WTC11 (cell line): ENCODE results near the gene CUL9. TPM values are rescaled to one million over a fixed set of nuclear protein-coding genes. Genes with fewer than 3 reads are reported as not detected.

Experiments used
- ATAC-seq: fragments of 200-7000 bp; cut with Tn5 transposase; 2 replicates; pipeline ENCODE4 v1.10.0; 2021; ENCODE audit warnings: mild to moderate bottlenecking, moderate library complexity
- CTCF ChIA-PET: fragments of 300-600 bp; sonication (Branson Sonifier 250); formaldehyde crosslinking; loops from one replicate; lab custom pipeline; 2021; ENCODE audit warnings: antibody characterized with exemption; lab: Charles Lee
- POLR2A ChIA-PET: fragments of 350-600 bp; sonication (Branson Sonifier 250); formaldehyde crosslinking; loops from one replicate; lab custom pipeline; 2021; ENCODE audit warnings: antibody characterized with exemption; lab: Charles Lee
- DNase-seq: peaks from one replicate; pipeline ENCODE4 v3.0.0; 2021; ENCODE audit warnings: low spot score
- H3K27ac Mint-ChIP-seq: 2 replicates; pipeline ENCODE4 v1.8.0; 2021; ENCODE audit warnings: mixed read lengths
- H3K27me3 Mint-ChIP-seq: 2 replicates; pipeline ENCODE4 v1.8.0; 2021; ENCODE audit warnings: low read depth, mild to moderate bottlenecking, moderate library complexity, mixed read lengths
- H3K36me3 Mint-ChIP-seq: 2 replicates; pipeline ENCODE4 v1.8.0; 2021; ENCODE audit warnings: mixed read lengths
- H3K4me1 Mint-ChIP-seq: 2 replicates; pipeline ENCODE4 v1.8.0; 2022; ENCODE audit warnings: mixed read lengths
- H3K4me3 Mint-ChIP-seq: 2 replicates; pipeline ENCODE4 v1.8.0; 2021; ENCODE audit warnings: mild to moderate bottlenecking, moderate library complexity, mixed read lengths
- H3K9me3 Mint-ChIP-seq: 2 replicates; pipeline ENCODE4 v1.8.0; 2021; ENCODE audit warnings: mixed read lengths
- ATF2 ChIP-seq: sonication (generic); formaldehyde crosslinking; IDR thresholded peaks from 2 replicates; pipeline ENCODE4 v1.8.1; 2022; ENCODE audit warnings: low read depth, missing genetic modification reagents, borderline replicate concordance
- CDX4 ChIP-seq: fragments of 250-450 bp; sonication (Bioruptor Pico); IDR thresholded peaks from 2 replicates; pipeline ENCODE4 v1.9.0; 2021; ENCODE audit warnings: moderate library complexity, mild to moderate bottlenecking, inconsistent platforms, borderline replicate concordance
- CREB1 ChIP-seq: sonication (generic); formaldehyde crosslinking; IDR thresholded peaks from 2 replicates; pipeline ENCODE4 v1.8.0; 2023; ENCODE audit warnings: mild to moderate bottlenecking, missing genetic modification reagents
- CREM ChIP-seq: sonication (generic); formaldehyde crosslinking; IDR thresholded peaks from 2 replicates; pipeline ENCODE4 v1.8.1; 2022; ENCODE audit warnings: mild to moderate bottlenecking, missing genetic modification reagents, moderate library complexity
- E2F5 ChIP-seq: sonication (generic); formaldehyde crosslinking; IDR thresholded peaks from 2 replicates; pipeline ENCODE4 v1.8.1; 2022; ENCODE audit warnings: mild to moderate bottlenecking, moderate library complexity, missing genetic modification reagents
- FOXP1 ChIP-seq: sonication (generic); formaldehyde crosslinking; IDR thresholded peaks from 2 replicates; pipeline ENCODE4 v1.8.0; 2022; ENCODE audit warnings: missing genetic modification reagents, mild to moderate bottlenecking, moderate library complexity, borderline replicate concordance
- GTF2I ChIP-seq: fragments of 250-450 bp; sonication (Bioruptor Pico); conservative IDR thresholded peaks from 2 replicates; pipeline ENCODE4 v1.4.0; 2021; ENCODE audit warnings: mild to moderate bottlenecking
- HMGA2 ChIP-seq: fragments of 250-450 bp; sonication (Bioruptor Pico); IDR thresholded peaks from 2 replicates; pipeline ENCODE4 v1.4.0; 2021; ENCODE audit warnings: mild to moderate bottlenecking, moderate library complexity
- HMGXB4 ChIP-seq: sonication (generic); formaldehyde crosslinking; IDR thresholded peaks from 2 replicates; pipeline ENCODE4 v1.8.1; 2023; ENCODE audit warnings: mild to moderate bottlenecking, moderate library complexity, missing genetic modification reagents
- MAX ChIP-seq: sonication (generic); formaldehyde crosslinking; IDR thresholded peaks from 2 replicates; pipeline ENCODE4 v1.8.0; 2022; ENCODE audit warnings: mild to moderate bottlenecking, missing genetic modification reagents
- MLX ChIP-seq: sonication (generic); formaldehyde crosslinking; IDR thresholded peaks from 2 replicates; pipeline ENCODE4 v1.8.1; 2023; ENCODE audit warnings: mild to moderate bottlenecking, missing genetic modification reagents, moderate library complexity
- NFE2L1 ChIP-seq: sonication (generic); formaldehyde crosslinking; IDR thresholded peaks from 2 replicates; pipeline ENCODE4 v1.8.1; 2023; ENCODE audit warnings: missing genetic modification reagents
- PRDM15 ChIP-seq: sonication (generic); formaldehyde crosslinking; IDR thresholded peaks from 2 replicates; pipeline ENCODE4 v1.8.0; 2022; ENCODE audit warnings: missing genetic modification reagents
- SMAD3 ChIP-seq: sonication (generic); formaldehyde crosslinking; IDR thresholded peaks from 2 replicates; pipeline ENCODE4 v1.8.0; 2022; ENCODE audit warnings: missing genetic modification reagents, mild to moderate bottlenecking, borderline replicate concordance
- TEAD4 ChIP-seq: sonication (generic); formaldehyde crosslinking; IDR thresholded peaks from 2 replicates; pipeline ENCODE4 v1.8.0; 2022; ENCODE audit warnings: mild to moderate bottlenecking, missing genetic modification reagents
- ZBTB43 ChIP-seq: sonication (generic); formaldehyde crosslinking; IDR thresholded peaks from 2 replicates; pipeline ENCODE4 v1.8.1; 2023; ENCODE audit warnings: mild to moderate bottlenecking, missing genetic modification reagents
- ZNF263 ChIP-seq: sonication (generic); formaldehyde crosslinking; IDR thresholded peaks from 2 replicates; pipeline ENCODE4 v1.8.1; 2022; ENCODE audit warnings: low read depth, mild to moderate bottlenecking, moderate library complexity, missing genetic modification reagents
- total RNA-seq: library from RNA; stranded (reverse); gene quantifications from 3 replicates; pipeline ENCODE4 v1.2.3, GENCODE V29; 2021

The CUL9 gene
- total RNA-seq, 1 experiment from 2014 or later = 15.2 TPM

GRCh38 chr6:43146709-43147688 lies 35.0 kb upstream of the CUL9 start:
- H3K27ac Mint-ChIP-seq = no peak overlapping the region
- ATAC-seq (no peak), DNase-seq (no peak)
- ChIA-PET POLR2A (interaction anchor here (0.6 to 1.1 kb wide), 2 partner anchors 23 to 237 kb away, joined by 4 to 7 read pairs; no protein-coding TSS in a partner anchor), CTCF (interaction anchor here (0.7 to 1.0 kb wide), 2 partner anchors 209 to 362 kb away, joined by 3 read pairs; no protein-coding TSS in a partner anchor)
- H3K4me1 Mint-ChIP-seq = peaks cover 10% of the 10 kb centered on the region
- H3K36me3 Mint-ChIP-seq = peaks cover 16% of the 10 kb centered on the region
- H3K27me3 Mint-ChIP-seq = no peaks in the 10 kb centered on the region; the same call in 1 of the 2 replicates
- no peak for TF ChIP-seq ZNF263 (CRISPR knock-in tag)
- TF ChIP-seq NFE2L1 (CRISPR knock-in tag) = no peak
- TF ChIP-seq E2F5 (CRISPR knock-in tag) = no peak
- TF ChIP-seq MAX (CRISPR knock-in tag) = no peak
- TF ChIP-seq GTF2I (CRISPR knock-in tag) = no peak
- TF ChIP-seq SMAD3 = no peak
- TF ChIP-seq HMGA2 = no peak
- TF ChIP-seq CREB1 (CRISPR knock-in tag) = no peak
- no peak for TF ChIP-seq ATF2 (CRISPR knock-in tag)
- TF ChIP-seq PRDM15 (CRISPR knock-in tag) = no peak
- TF ChIP-seq ZBTB43 (CRISPR knock-in tag) = no peak
- no peak for TF ChIP-seq TEAD4 (CRISPR knock-in tag)
- TF ChIP-seq HMGXB4 (CRISPR knock-in tag) = no peak
- no peak for TF ChIP-seq MLX (CRISPR knock-in tag)
- TF ChIP-seq CREM (CRISPR knock-in tag) = no peak
- no peak for TF ChIP-seq FOXP1
- TF ChIP-seq CDX4 = no peak
- no peak overlapping the region for H3K4me3 Mint-ChIP-seq
- no peaks in the 10 kb centered on the region for H3K9me3 Mint-ChIP-seq
